ENCODE data around the gene R3HDM2. TPM values are rescaled to one million over a fixed set of nuclear protein-coding genes. Genes with fewer than 3 reads are reported as not detected.

Gene R3HDM2
- total RNA-seq, 1 experiment from 2014 or later = 16.6 TPM

DNA sequence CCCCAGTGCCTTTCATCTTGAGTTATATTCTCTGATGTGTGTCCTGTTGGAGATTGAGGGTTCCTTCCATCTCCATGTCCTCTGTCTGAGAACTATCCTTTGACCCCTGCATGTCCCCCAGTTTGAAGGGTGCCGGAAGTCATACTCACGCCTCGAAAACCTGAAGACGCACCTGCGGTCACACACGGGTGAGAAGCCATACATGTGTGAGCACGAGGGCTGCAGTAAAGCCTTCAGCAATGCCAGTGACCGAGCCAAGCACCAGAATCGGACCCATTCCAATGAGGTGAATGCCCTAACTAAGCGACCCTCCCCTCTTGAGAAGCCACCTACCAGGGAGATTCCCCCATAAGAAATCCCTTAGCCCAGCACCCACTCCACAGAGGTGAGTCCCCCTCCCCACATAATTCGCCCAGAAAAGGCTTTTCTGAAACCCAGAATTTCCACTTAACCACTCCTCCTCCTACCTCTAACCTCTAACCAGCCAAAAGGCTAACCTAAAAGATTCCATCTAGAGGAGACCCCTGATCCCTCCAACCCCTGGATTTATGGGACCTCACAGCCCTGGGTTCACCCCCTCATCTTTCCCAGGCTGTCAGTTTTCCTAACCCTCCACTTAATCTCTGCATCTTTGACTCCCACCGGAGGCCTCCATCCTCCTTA, 36.5 kb upstream of the R3HDM2 start:
- DNase-seq (ENCODE audit: low read depth) = no peak

DNA sequence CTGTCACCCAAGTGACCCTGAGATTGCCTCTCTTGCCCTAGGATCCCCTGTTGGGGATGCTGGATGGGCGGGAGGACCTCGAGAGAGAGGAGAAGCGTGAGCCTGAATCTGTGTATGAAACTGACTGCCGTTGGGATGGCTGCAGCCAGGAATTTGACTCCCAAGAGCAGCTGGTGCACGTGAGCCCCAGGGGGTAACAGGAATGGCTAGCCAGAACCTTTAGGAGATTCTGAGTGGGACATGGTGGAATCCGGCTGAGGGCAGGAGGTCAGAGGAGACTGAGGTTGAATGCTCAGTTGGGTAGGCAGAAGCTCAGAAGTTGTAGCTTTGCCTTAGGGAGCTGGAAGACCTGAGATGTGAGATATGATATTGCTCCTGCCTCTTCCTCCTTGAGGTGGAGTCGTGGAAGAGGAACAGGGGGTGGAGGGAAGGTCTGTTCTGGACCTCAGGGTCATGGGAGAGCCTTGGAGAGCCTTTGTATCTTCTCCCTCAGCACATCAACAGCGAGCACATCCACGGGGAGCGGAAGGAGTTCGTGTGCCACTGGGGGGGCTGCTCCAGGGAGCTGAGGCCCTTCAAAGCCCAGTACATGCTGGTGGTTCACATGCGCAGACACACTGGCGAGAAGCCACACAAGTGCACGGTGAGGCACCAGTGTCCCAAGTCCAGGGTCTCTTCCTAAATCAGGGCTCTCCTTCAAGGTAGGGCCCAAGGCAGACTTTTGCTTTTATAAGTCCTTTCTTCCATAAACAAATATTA, 35.1 kb upstream of the R3HDM2 start:
- no peak for DNase-seq (ENCODE audit: low read depth)

DNA sequence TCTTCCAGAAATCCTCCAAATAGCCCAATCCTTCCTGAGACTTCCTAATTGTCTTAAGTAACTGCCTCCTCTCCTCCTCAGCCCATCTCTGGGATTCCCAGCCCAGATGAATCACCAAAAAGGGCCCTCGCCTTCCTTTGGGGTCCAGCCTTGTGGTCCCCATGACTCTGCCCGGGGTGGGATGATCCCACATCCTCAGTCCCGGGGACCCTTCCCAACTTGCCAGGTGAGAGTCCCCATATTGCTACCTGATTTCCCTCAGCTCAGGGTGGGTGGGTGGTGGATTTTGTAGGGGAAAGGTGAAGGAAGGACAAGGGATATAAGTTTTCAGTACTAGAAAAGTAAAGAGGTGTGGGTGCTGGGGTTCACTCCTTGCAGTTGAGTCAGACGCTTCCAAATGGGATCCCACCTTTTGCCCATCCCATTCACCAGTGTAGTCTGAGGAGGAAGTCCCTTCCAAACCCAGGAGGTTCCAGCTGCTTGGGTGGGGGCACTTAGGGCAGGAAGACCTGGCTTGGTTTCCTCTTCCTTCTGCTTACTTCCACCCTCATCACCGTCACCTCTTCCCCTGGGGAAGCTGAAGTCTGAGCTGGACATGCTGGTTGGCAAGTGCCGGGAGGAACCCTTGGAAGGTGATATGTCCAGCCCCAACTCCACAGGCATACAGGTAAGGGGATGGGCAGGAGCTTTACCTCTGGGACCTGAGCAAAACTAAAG, 34.3 kb upstream of the R3HDM2 start:
- DNase-seq (ENCODE audit: low read depth) = no peak

DNA sequence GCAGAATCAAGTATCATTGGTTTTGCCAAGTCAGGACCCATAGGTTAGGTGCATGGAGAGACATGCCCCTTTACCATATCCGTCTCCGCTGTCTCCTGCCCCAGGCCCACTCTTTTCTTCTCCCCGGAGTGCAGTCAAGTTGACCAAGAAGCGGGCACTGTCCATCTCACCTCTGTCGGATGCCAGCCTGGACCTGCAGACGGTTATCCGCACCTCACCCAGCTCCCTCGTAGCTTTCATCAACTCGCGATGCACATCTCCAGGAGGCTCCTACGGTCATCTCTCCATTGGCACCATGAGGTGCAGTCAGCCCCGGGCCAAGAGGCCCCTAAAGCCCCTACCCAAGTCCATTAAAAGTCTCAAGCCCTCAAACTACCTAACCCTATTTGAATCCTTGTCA, 33.7 kb upstream of the R3HDM2 start:
- DNase-seq (ENCODE audit: low read depth) = no peak

DNA sequence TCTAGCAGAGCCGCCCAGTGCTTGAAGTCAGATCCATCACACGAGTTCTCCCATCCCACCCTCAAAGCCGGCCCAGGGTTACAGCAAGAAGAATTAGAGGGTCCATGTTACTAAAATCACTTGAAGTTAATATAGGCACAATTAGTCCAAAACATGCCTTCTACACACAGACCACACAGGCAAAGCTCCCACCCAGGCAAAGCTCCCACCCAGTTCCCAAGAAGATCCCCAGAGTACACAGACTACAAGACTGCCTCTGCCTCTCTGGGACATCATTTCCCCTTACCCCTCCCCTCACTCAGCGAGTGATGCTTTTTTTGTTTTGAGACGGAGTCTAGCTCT, 32.0 kb upstream of the R3HDM2 start:
- DNase-seq (ENCODE audit: low read depth) = no peak

DNA sequence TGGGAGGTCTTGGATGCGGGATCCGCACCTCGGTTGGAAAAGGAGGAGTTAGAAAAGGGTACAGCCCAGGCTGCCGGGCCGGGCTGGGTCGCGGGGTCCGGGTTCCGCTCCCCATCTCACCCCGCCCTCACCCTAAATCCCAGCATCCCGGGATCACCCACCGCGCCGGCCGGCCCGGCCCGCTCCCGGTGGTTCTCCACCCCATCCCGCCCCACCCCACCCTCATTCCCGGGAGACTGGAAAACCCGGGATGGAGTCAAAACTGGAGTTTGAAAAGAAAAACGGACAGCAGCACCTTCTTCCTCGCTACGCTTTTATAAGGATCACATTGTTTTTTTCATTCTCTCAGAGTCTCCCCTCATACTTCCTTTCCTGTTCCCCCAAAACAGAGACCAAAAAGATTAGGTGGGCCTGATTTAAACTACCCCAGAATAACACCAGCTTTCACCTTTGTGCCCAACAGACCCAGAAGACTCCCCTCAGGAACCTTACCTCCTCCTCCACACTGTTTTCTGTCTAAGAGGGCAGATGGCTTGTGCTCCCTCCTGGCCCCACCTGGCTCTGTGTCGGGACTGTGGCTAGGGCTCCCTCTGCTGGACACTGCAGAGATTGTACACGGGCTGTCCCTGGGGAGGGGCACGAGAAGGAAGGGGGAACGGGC, 31.5 kb upstream of the R3HDM2 start:
- DNase-seq (ENCODE audit: low read depth) = peak; percentile 87

DNA sequence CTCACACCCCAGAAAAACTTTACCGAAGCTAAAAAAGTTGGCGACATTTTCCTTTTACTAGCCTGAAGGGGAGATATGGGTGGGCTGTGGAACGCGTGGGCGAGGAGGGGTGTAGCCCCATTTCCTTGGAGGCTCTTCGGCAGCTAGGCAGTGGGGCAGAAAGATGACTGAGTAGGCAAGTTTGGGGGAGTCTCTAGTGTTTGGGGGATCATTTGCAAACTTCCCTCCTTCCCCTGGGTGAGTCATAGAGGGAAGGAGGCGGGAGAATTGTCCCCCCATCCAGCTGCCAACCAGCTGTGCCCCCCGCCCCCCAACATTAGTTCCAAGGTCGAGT, 31.0 kb upstream of the R3HDM2 start:
- DNase-seq (ENCODE audit: low read depth) = peak; percentile 48

DNA sequence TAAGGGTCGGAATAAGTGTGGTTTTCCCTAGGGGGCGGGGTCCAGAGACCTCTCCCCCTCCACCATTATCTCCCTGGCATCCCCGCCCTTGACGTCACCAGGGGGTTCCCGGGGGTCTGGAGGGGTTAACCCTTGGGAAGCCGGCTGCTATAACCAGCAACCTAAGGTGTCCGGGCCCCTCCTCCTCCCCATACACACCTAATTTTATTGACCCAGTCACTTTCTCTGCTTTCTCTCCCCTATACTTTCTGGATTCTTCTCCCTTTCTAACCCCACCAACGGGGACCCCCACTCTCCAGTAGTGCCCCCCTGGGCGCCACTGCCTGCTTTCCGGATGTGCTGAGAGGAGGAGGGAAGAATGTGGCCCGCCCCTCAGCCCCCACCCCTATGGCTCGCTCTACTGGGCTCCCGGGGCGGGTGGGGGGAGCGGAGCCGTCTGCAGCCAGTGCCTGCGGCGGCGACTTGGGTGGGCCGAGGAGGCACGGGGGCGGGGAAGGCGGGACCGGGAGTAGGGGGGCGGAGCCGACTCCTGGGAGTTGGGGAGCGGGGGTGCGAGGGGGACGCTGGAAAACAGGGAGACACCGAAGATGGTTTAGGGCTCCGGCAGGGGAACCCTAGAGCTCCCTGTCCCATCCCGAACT, 30.6 kb upstream of the R3HDM2 start:
- peak; percentile 45 for DNase-seq (ENCODE audit: low read depth)

DNA sequence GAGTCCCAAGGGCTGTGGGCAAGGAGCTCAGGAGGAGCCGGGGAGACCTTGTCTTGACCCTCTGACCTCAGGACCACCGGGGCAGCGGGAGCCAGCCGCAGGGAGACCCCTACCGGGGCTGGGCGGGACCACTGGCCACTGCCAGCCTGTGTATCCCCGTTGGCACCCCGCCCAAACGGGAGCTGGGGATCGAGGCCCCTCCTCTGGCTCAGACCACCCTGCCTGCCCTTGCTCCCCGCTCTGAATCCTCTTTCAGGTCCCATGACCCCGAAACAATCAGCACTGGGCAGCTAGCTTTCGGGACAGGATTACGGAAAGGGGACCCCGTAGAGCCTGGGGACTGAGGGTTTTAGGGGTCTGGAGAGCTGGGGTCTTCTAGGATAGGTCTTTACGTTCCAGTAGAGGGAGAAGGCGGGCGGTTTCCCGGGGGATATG, 30.0 kb upstream of the R3HDM2 start:
- DNase-seq (ENCODE audit: low read depth) = no peak

DNA sequence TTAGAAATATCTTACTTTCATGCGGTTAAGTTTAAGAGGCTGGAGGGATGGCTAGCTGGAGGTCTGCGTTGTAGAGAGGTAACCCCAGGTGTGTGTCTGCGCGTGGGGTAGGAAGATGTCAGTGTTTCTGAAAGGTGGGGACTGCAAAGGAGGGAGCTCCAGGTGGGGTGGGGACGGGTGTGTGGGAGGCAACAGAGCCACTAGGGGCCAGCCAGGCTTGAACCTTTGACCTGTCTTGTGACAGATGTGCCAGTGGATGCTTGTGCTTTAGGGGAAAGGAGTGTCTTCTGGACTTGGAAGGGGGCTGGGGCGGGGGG, 29.6 kb upstream of the R3HDM2 start:
- no peak for DNase-seq (ENCODE audit: low read depth)

DNA sequence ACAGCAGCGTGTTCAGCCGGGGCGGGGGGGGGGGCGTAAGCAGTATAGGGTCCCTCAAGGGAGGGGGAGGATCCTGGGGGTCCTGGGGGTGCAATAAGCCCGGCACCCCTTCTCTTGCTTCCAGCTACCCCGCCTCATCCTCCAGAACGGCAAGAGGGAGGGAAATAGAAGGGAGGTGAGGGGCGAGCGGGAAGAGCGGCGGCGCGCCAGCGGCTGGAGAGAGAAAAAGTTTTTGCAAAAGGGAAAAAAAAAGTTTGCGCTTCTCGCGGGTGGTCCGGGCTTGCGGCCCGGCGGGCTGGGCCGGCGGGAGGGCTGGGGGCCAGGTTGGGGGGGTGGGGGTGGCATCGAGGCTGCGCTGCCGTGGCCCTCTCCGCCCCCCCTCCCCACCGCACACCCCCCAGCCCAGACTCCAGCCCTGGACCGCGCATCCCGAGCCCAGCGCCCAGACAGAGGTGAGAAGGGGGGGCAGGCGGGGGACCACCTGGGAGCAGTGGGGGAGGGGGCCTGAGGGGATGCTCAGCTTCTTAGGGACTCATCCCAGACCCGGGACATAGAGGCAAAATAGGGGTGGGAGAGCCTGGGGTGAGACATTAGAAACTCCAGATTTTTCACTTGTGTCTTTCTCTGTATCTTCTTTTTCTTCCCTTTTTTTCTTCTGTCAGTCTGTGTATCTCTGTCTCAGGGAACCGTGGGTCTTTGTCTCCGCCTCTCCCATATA, 29.1 kb upstream of the R3HDM2 start, which contains the start of gene GLI1:
GLI1 (plus strand) TSS at position 36 of the 718 bp plus-strand sequence. CDS start 3,907 bp downstream, outside the sequence.
- DNase-seq (ENCODE audit: low read depth) = no peak

DNA sequence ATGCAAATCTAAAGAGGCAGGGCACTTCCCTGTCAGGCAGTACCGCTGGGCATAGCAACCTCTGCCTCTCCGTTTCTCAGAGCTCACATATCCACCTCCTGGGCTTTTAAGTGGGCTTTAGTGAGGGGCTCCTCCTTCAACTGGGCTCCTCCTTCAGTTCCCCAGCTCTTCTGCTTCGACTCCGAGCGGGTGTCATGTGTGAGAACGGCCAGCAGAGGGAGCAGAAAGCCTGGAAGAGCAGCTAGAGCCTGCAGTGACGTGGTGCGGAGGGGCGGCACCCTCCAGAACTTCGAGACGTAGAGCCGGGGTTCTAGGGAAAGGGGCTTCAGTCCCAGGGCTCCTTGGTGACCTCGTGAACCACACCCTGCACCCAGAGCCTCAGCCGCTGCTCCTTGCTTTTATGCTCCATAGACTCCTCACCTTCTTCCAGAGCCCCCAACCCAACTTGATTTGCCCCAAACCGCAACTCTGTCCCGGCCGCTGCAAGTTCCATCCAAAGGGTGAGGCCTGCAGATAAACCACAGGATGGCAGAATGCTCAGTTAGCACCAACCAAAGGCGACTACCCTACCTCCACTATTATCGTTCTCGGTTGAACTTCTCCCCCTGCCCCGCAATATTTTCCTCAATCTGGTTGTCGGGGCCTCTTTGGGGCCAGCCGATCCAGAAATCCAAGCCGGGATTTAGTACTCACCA, 28.4 kb upstream of the R3HDM2 start:
- DNase-seq (ENCODE audit: low read depth) = peak; percentile 93

DNA sequence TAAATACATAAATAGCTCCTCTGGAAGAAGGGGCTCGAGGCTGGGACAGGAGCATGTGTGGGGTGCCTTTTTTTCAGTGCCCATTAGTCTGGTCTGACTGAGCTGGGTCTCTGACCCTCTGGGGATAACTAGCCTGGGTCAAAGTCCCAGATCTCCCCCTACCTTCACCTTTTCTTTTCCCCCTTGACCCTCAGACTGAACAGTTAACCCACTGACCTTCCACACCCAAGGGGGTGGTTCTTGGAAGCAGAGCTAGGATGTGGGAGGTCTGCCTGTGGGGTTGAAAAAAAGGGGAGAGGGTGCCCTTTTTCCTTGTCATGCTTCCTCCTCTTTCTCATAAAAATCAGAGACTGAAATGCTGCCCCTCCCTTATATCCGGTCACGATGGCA, 27.8 kb upstream of the R3HDM2 start:
- no peak for DNase-seq (ENCODE audit: low read depth)

DNA sequence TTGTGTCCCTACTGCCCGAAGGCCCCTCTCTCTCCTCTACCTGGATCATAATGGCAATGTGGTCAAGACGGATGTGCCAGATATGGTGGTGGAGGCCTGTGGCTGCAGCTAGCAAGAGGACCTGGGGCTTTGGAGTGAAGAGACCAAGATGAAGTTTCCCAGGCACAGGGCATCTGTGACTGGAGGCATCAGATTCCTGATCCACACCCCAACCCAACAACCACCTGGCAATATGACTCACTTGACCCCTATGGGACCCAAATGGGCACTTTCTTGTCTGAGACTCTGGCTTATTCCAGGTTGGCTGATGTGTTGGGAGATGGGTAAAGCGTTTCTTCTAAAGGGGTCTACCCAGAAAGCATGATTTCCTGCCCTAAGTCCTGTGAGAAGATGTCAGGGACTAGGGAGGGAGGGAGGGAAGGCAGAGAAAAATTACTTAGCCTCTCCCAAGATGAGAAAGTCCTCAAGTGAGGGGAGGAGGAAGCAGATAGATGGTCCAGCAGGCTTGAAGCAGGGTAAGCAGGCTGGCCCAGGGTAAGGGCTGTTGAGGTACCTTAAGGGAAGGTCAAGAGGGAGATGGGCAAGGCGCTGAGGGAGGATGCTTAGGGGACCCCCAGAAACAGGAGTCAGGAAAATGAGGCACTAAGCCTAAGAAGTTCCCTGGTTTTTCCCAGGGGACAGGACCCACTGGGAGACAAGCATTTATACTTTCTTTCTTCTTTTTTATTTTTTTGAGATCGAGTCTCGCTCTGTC, 26.1 kb upstream of the R3HDM2 start:
- no peak for DNase-seq (ENCODE audit: low read depth)

DNA sequence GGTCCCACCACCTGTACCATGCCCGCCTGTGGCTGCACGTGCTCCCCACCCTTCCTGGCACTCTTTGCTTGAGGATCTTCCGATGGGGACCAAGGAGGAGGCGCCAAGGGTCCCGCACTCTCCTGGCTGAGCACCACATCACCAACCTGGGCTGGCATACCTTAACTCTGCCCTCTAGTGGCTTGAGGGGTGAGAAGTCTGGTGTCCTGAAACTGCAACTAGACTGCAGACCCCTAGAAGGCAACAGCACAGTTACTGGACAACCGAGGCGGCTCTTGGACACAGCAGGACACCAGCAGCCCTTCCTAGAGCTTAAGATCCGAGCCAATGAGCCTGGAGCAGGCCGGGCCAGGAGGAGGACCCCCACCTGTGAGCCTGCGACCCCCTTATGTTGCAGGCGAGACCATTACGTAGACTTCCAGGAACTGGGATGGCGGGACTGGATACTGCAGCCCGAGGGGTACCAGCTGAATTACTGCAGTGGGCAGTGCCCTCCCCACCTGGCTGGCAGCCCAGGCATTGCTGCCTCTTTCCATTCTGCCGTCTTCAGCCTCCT, 25.4 kb upstream of the R3HDM2 start:
- DNase-seq (ENCODE audit: low read depth) = peak; percentile 35

DNA sequence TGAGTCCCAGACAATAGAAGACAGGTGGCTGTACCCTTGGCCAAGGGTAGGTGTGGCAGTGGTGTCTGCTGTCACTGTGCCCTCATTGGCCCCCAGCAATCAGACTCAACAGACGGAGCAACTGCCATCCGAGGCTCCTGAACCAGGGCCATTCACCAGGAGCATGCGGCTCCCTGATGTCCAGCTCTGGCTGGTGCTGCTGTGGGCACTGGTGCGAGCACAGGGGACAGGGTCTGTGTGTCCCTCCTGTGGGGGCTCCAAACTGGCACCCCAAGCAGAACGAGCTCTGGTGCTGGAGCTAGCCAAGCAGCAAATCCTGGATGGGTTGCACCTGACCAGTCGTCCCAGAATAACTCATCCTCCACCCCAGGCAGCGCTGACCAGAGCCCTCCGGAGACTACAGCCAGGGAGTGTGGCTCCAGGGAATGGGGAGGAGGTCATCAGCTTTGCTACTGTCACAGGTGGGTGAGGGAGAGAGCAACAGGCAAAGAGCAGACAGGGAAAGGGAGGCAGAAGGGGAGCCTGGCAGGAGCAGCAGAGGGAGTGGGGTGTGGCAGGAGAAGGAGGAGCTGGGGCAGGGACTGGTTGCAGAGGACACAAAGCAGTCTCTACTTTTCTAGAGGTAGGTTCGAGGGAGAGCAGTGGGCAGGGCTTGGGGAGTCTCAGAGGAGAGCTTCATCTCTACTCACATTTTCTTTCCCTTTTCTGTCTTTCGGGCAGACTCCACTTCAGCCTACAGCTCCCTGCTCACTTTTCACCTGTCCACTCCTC, 24.7 kb upstream of the R3HDM2 start:
- DNase-seq (ENCODE audit: low read depth) = no peak

DNA sequence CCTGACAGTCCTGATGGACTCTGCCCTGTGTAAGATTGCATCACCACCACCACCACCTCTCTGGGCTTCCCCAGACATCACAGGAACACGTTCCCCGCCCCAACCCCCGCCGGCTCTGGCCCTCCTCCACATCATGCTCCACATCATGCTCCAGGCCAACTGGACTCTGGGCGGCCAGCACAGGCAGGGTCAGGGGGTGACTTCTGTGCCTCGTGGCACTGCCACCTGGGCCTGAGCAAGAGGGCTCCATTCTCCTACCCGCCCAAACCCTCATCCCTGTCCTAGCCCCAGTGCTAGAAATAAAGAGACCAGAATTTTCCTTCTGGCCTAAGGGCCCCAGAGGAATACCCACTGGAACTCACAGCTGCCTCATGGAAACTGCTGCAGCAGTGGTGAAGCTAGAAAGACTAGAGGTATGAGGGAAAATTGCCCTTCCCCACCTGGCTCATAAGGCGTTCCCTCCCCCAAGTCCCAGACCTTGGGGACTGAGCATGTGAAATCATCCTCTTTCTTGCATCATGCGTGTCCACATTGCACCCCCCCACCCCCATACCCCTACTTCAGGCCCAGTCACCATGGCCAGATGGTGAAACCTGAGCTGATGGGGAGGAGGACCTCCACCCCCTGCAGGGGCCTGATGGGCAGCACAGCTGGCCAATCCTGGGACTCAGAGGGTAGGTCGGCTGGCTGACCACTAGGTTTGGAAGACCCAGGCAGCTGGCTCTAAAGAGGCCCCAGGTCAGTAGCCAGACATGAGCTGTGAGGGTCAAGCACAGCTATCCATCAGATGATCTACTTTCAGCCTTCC, 23.9 kb upstream of the R3HDM2 start, which contains the start of gene INHBE:
INHBE (plus strand) TSS at position 742 of the 808 bp plus-strand sequence. CDS start 230 bp downstream, outside the sequence.
- peak; percentile 84 for DNase-seq (ENCODE audit: low read depth)

DNA sequence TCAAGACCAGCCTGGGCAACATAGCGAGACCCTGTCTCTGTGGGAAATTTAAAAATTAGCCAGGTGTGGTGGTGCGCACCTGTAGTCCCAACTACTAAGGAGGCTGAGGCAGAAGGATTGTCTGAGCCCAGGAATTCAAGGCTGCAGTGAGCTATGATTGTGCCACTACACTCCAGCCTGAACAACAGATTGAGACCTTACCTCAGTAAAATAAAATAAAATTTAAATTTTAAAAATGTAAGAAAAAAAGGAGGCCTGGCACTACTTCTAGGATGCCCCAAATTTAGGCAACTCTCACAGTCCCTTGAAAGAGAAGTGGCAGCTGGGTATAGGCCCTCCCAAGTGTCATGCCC, 23.3 kb upstream of the R3HDM2 start:
- no peak for DNase-seq (ENCODE audit: low read depth)

All from LHCN-M2 (cell line).